HEK293 (cell line): ENCODE measurements around the gene ZNF521.

Source experiments
- CTCF ChIA-PET: fragments of 350-600 bp; formaldehyde crosslinking; extraction: SDS; loops from one replicate; lab custom pipeline; 2021; ENCODE audit warnings: antibody characterized with exemption; lab: Yijun Ruan, JAX
- POLR2A ChIA-PET: fragments of 300-600 bp; formaldehyde crosslinking; extraction: SDS; loops from one replicate; lab custom pipeline; 2020; ENCODE audit warnings: antibody characterized with exemption, inconsistent platforms; lab: Yijun Ruan, JAX
- H3K27ac ChIP-seq: fragments of 200-500 bp; sonication (Bioruptor generic); 2 replicates; pipeline ENCODE4 v1.5.1; 2014; ENCODE audit warnings: low read depth, low read length, control low read depth, inconsistent platforms; ENCODE audit errors: extremely low read depth
- H3K36me3 ChIP-seq, 2 experiments: fragments of 200-500 bp in 1 of 2; sonication (Bioruptor generic) in 1 of 2; 1 replicate in 1 of 2; 2 replicates in 1 of 2; pipeline ENCODE4 v1.5.1; 2014 to 2017; ENCODE audit warnings: inconsistent platforms in 2 of 2, low read length in 2 of 2; ENCODE audit not compliant: control insufficient read depth in 2 of 2, insufficient read depth in 1 of 2
- H3K4me1 ChIP-seq: fragments of 200-500 bp; sonication (Bioruptor generic); 2 replicates; pipeline ENCODE4 v1.5.1; 2014; ENCODE audit warnings: mild to moderate bottlenecking, low read length, inconsistent platforms; ENCODE audit not compliant: control insufficient read depth, insufficient read depth
- H3K4me3 ChIP-seq: 2 replicates; pipeline ENCODE4 v1.5.1; 2011; ENCODE audit warnings: low read depth, mild to moderate bottlenecking, control low read depth, low read length, moderate library complexity
- H3K9me3 ChIP-seq: fragments of 200-500 bp; sonication (Bioruptor generic); 2 replicates; pipeline ENCODE4 v1.5.1; 2014; ENCODE audit warnings: low read depth, low read length, inconsistent platforms; ENCODE audit not compliant: control insufficient read depth, insufficient read depth
- GFI1B ChIP-seq: fragments of 450-650 bp; formaldehyde crosslinking; IDR thresholded peaks from 2 replicates; pipeline ENCODE4 v1.5.1; 2016; ENCODE audit warnings: missing biosample characterization, missing genetic modification characterization
- GLIS1 ChIP-seq: fragments of 450-650 bp; formaldehyde crosslinking; IDR thresholded peaks from 2 replicates; pipeline ENCODE4 v1.5.1; 2016; ENCODE audit warnings: missing biosample characterization, missing genetic modification characterization
- HOXD13 ChIP-seq: sonication (generic); formaldehyde crosslinking; IDR thresholded peaks from 2 replicates; pipeline ENCODE4 v1.8.0; 2022; ENCODE audit warnings: missing genetic modification reagents, borderline replicate concordance
- MZF1 ChIP-seq: fragments of 450-650 bp; formaldehyde crosslinking; IDR thresholded peaks from 2 replicates; pipeline ENCODE4 v1.5.1; 2017; ENCODE audit warnings: missing biosample characterization, missing genetic modification characterization, borderline replicate concordance
- SCRT2 ChIP-seq: fragments of 450-650 bp; formaldehyde crosslinking; IDR thresholded peaks from 2 replicates; pipeline ENCODE4 v1.5.1; 2016; ENCODE audit warnings: missing biosample characterization, missing genetic modification characterization
- TRIM28 ChIP-seq: IDR thresholded peaks from 2 replicates; pipeline ENCODE4 v1.6.1; 2011; ENCODE audit warnings: low read length, control low read depth, borderline replicate concordance
- ZFP37 ChIP-seq: fragments of 450-650 bp; formaldehyde crosslinking; IDR thresholded peaks from 2 replicates; pipeline ENCODE4 v1.5.1; 2016; ENCODE audit warnings: missing biosample characterization, missing genetic modification characterization
- ZNF155 ChIP-seq: fragments of 450-650 bp; formaldehyde crosslinking; IDR thresholded peaks from 2 replicates; pipeline ENCODE4 v1.5.1; 2016; ENCODE audit warnings: missing biosample characterization, missing genetic modification characterization
- ZNF350 ChIP-seq: fragments of 450-650 bp; formaldehyde crosslinking; IDR thresholded peaks from 2 replicates; pipeline ENCODE4 v1.5.0; 2017; ENCODE audit warnings: missing biosample characterization, mild to moderate bottlenecking, missing genetic modification characterization
- ZNF510 ChIP-seq: fragments of 450-650 bp; formaldehyde crosslinking; IDR thresholded peaks from 2 replicates; pipeline ENCODE4 v1.5.1; 2018; ENCODE audit warnings: mild to moderate bottlenecking, missing genetic modification characterization, missing biosample characterization; ENCODE audit not compliant: insufficient replicate concordance
- ZNF561 ChIP-seq: fragments of 450-650 bp; IDR thresholded peaks from 2 replicates; pipeline ENCODE4 v1.5.1; 2018; ENCODE audit warnings: missing biosample characterization, missing genetic modification characterization, borderline replicate concordance
- ZNF626 ChIP-seq: fragments of 450-650 bp; sonication (Bioruptor Pico); formaldehyde crosslinking; IDR thresholded peaks from 2 replicates; pipeline ENCODE4 v1.5.1; 2018; ENCODE audit warnings: missing biosample characterization, missing genetic modification characterization, inconsistent platforms
- ZNF768 ChIP-seq: fragments of 450-650 bp; formaldehyde crosslinking; IDR thresholded peaks from 2 replicates; pipeline ENCODE4 v1.5.1; 2018; ENCODE audit warnings: missing biosample characterization, mild to moderate bottlenecking, missing genetic modification characterization
- TF ChIP-seq, protein P1 (sequence below): fragments of 450-650 bp; formaldehyde crosslinking; IDR thresholded peaks from 2 replicates; pipeline ENCODE4 v1.5.1; 2016; ENCODE audit warnings: missing biosample characterization, missing genetic modification characterization
- TF ChIP-seq, protein P2 (sequence below): fragments of 450-650 bp; formaldehyde crosslinking; IDR thresholded peaks from 2 replicates; pipeline ENCODE4 v1.5.1; 2016; ENCODE audit warnings: missing biosample characterization, missing genetic modification characterization
- TF ChIP-seq, protein P3 (sequence below): fragments of 450-650 bp; formaldehyde crosslinking; IDR thresholded peaks from 2 replicates; pipeline ENCODE4 v1.5.1; 2017; ENCODE audit warnings: missing biosample characterization, missing genetic modification characterization
- TF ChIP-seq, protein P4 (sequence below): fragments of 450-650 bp; formaldehyde crosslinking; IDR thresholded peaks from 2 replicates; pipeline ENCODE4 v1.5.1; 2016; ENCODE audit warnings: missing biosample characterization, missing genetic modification characterization
- TF ChIP-seq, protein P5 (sequence below): fragments of 450-650 bp; formaldehyde crosslinking; IDR thresholded peaks from 2 replicates; pipeline ENCODE4 v1.5.1; 2016; ENCODE audit warnings: missing biosample characterization, missing genetic modification characterization
- TF ChIP-seq, protein P6 (sequence below): fragments of 450-650 bp; formaldehyde crosslinking; IDR thresholded peaks from 2 replicates; pipeline ENCODE4 v1.5.1; 2017; ENCODE audit warnings: missing biosample characterization, missing genetic modification characterization
- TF ChIP-seq, protein P7 (sequence below): fragments of 450-650 bp; formaldehyde crosslinking; IDR thresholded peaks from 2 replicates; pipeline ENCODE4 v1.5.1; 2016; ENCODE audit warnings: missing biosample characterization, missing genetic modification characterization
- TF ChIP-seq, protein P8 (sequence below): fragments of 450-650 bp; formaldehyde crosslinking; IDR thresholded peaks from 2 replicates; pipeline ENCODE4 v1.5.1; 2016; ENCODE audit warnings: missing biosample characterization, missing genetic modification characterization

Gene ZNF521

DNA sequence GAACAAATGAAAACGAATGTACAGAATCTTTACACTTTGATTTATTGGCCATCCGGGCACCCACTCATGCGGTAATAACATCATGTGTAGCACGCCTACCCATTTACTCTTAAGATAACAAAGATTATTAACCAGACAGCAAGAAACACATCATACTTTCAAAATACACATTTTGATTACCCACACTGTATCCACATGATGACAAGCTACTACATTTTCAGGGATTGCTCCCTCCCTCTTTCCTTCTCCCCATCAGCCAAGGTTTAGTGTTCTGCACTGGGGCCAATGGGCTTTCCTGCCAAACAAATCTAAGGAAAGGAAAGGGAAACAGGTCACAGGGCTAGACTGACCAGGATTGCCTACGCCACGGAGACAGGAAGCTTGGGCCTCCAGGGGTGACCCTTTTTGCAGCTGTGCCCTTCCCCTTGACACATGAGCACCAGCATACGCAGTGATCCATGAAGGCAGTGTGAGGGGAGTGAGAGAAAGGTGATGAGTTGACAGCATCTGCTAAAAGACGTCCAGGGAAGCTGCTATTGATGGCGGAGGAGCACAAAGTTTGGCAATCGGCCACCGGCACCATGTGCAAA lies 76.5 kb downstream of the ZNF521 start:
- CTCF ChIA-PET, result interaction anchor here (0.8 kb wide), 1 partner anchor 26 kb away, joined by 3 read pairs; no protein-coding TSS in a partner anchor
- no peaks in the 10 kb centered on the region; a peak in 1 of 3 replicates for H3K36me3 ChIP-seq
- POLR2A ChIA-PET, result no interaction called here
- H3K4me1 ChIP-seq, result peaks cover 28% of the 10 kb centered on the region
- no peaks in the 10 kb centered on the region for H3K9me3 ChIP-seq
- H3K27ac ChIP-seq, result no peak overlapping the region; the same call in 1 of the 2 replicates
- no peak overlapping the region for H3K4me3 ChIP-seq
- TF ChIP-seq, protein P1, sequence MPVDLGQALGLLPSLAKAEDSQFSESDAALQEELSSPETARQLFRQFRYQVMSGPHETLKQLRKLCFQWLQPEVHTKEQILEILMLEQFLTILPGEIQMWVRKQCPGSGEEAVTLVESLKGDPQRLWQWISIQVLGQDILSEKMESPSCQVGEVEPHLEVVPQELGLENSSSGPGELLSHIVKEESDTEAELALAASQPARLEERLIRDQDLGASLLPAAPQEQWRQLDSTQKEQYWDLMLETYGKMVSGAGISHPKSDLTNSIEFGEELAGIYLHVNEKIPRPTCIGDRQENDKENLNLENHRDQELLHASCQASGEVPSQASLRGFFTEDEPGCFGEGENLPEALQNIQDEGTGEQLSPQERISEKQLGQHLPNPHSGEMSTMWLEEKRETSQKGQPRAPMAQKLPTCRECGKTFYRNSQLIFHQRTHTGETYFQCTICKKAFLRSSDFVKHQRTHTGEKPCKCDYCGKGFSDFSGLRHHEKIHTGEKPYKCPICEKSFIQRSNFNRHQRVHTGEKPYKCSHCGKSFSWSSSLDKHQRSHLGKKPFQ (tag by site-specific recombination), result no peak
- no peak for TF ChIP-seq GLIS1 (tag by site-specific recombination)
- TF ChIP-seq ZNF561 (tag by site-specific recombination), result no peak
- no peak for TF ChIP-seq ZNF768 (tag by site-specific recombination)
- TF ChIP-seq ZNF626, result no peak
- TF ChIP-seq, protein P2, sequence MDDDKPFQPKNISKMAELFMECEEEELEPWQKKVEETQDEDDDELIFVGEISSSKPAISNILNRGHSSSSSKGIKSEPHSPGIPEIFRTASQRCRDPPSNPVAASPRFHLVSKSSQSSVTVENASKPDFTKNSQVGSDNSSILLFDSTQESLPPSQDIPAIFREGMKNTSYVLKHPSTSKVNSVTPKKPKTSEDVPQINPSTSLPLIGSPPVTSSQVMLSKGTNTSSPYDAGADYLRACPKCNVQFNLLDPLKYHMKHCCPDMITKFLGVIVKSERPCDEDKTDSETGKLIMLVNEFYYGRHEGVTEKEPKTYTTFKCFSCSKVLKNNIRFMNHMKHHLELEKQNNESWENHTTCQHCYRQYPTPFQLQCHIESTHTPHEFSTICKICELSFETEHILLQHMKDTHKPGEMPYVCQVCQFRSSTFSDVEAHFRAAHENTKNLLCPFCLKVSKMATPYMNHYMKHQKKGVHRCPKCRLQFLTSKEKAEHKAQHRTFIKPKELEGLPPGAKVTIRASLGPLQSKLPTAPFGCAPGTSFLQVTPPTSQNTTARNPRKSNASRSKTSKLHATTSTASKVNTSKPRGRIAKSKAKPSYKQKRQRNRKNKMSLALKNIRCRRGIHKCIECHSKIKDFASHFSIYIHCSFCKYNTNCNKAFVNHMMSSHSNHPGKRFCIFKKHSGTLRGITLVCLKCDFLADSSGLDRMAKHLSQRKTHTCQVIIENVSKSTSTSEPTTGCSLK (tag by site-specific recombination), result no peak
- TF ChIP-seq ZNF155 (tag by site-specific recombination), result no peak
- no peak for TF ChIP-seq HOXD13 (CRISPR knock-in tag)
- no peak for TF ChIP-seq ZFP37 (tag by site-specific recombination)
- TF ChIP-seq, protein P3, sequence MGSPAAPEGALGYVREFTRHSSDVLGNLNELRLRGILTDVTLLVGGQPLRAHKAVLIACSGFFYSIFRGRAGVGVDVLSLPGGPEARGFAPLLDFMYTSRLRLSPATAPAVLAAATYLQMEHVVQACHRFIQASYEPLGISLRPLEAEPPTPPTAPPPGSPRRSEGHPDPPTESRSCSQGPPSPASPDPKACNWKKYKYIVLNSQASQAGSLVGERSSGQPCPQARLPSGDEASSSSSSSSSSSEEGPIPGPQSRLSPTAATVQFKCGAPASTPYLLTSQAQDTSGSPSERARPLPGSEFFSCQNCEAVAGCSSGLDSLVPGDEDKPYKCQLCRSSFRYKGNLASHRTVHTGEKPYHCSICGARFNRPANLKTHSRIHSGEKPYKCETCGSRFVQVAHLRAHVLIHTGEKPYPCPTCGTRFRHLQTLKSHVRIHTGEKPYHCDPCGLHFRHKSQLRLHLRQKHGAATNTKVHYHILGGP (tag by site-specific recombination), result no peak
- TF ChIP-seq SCRT2, result no peak
- TF ChIP-seq MZF1, result no peak; the same call in 1 of the 2 replicates
- no peak for TF ChIP-seq ZNF350 (tag by site-specific recombination)
- TF ChIP-seq, protein P4, sequence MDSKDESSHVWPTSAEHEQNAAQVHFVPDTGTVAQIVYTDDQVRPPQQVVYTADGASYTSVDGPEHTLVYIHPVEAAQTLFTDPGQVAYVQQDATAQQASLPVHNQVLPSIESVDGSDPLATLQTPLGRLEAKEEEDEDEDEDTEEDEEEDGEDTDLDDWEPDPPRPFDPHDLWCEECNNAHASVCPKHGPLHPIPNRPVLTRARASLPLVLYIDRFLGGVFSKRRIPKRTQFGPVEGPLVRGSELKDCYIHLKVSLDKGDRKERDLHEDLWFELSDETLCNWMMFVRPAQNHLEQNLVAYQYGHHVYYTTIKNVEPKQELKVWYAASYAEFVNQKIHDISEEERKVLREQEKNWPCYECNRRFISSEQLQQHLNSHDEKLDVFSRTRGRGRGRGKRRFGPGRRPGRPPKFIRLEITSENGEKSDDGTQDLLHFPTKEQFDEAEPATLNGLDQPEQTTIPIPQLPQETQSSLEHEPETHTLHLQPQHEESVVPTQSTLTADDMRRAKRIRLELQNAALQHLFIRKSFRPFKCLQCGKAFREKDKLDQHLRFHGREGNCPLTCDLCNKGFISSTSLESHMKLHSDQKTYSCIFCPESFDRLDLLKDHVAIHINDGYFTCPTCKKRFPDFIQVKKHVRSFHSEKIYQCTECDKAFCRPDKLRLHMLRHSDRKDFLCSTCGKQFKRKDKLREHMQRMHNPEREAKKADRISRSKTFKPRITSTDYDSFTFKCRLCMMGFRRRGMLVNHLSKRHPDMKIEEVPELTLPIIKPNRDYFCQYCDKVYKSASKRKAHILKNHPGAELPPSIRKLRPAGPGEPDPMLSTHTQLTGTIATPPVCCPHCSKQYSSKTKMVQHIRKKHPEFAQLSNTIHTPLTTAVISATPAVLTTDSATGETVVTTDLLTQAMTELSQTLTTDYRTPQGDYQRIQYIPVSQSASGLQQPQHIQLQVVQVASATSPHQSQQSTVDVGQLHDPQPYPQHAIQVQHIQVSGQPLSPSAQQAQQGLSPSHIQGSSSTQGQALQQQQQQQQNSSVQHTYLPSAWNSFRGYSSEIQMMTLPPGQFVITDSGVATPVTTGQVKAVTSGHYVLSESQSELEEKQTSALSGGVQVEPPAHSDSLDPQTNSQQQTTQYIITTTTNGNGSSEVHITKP (tag by site-specific recombination), result peak; percentile 41; the same call in 1 of the 2 replicates
- TF ChIP-seq, protein P5, sequence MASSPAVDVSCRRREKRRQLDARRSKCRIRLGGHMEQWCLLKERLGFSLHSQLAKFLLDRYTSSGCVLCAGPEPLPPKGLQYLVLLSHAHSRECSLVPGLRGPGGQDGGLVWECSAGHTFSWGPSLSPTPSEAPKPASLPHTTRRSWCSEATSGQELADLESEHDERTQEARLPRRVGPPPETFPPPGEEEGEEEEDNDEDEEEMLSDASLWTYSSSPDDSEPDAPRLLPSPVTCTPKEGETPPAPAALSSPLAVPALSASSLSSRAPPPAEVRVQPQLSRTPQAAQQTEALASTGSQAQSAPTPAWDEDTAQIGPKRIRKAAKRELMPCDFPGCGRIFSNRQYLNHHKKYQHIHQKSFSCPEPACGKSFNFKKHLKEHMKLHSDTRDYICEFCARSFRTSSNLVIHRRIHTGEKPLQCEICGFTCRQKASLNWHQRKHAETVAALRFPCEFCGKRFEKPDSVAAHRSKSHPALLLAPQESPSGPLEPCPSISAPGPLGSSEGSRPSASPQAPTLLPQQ (tag by site-specific recombination), result no peak
- TF ChIP-seq GFI1B, result no peak
- TF ChIP-seq, protein P6, sequence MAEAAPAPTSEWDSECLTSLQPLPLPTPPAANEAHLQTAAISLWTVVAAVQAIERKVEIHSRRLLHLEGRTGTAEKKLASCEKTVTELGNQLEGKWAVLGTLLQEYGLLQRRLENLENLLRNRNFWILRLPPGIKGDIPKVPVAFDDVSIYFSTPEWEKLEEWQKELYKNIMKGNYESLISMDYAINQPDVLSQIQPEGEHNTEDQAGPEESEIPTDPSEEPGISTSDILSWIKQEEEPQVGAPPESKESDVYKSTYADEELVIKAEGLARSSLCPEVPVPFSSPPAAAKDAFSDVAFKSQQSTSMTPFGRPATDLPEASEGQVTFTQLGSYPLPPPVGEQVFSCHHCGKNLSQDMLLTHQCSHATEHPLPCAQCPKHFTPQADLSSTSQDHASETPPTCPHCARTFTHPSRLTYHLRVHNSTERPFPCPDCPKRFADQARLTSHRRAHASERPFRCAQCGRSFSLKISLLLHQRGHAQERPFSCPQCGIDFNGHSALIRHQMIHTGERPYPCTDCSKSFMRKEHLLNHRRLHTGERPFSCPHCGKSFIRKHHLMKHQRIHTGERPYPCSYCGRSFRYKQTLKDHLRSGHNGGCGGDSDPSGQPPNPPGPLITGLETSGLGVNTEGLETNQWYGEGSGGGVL (tag by site-specific recombination), result peak; percentile 22
- TF ChIP-seq, protein P7, sequence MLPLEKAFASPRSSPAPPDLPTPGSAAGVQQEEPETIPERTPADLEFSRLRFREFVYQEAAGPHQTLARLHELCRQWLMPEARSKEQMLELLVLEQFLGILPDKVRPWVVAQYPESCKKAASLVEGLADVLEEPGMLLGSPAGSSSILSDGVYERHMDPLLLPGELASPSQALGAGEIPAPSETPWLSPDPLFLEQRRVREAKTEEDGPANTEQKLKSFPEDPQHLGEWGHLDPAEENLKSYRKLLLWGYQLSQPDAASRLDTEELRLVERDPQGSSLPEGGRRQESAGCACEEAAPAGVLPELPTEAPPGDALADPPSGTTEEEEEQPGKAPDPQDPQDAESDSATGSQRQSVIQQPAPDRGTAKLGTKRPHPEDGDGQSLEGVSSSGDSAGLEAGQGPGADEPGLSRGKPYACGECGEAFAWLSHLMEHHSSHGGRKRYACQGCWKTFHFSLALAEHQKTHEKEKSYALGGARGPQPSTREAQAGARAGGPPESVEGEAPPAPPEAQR (tag by site-specific recombination), result no peak
- no peak for TF ChIP-seq ZNF510 (tag by site-specific recombination)
- TF ChIP-seq, protein P8, sequence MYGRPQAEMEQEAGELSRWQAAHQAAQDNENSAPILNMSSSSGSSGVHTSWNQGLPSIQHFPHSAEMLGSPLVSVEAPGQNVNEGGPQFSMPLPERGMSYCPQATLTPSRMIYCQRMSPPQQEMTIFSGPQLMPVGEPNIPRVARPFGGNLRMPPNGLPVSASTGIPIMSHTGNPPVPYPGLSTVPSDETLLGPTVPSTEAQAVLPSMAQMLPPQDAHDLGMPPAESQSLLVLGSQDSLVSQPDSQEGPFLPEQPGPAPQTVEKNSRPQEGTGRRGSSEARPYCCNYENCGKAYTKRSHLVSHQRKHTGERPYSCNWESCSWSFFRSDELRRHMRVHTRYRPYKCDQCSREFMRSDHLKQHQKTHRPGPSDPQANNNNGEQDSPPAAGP, result no peak
- TF ChIP-seq TRIM28, result peak; percentile 88
